ENCODE data around the gene TMEM131. TPM values are rescaled to one million over a fixed set of nuclear protein-coding genes. Genes with fewer than 3 reads are reported as not detected.
"Not testable (repeated sequence)": the region's sequence is repeated elsewhere in the genome, so short reads cannot be mapped to it uniquely, and the experiment has no call there.

TMEM131 gene
- total RNA-seq, 1 experiment from 2014 or later: 32.4 TPM

- DNase-seq (ENCODE audit: low read depth): no peak
Observed at GRCh38 chr2:97913846-97914245, 81.9 kb downstream of the TMEM131 start.

GRCh38 chr2:97911922-97912575, 83.7 kb downstream of the TMEM131 start:
- no peak for DNase-seq (ENCODE audit: low read depth)

- DNase-seq (ENCODE audit: low read depth): peak; percentile 62
Observed at GRCh38 chr2:97911206-97911921, 84.4 kb downstream of the TMEM131 start.

GRCh38 chr2:97910403-97911205, 85.1 kb downstream of the TMEM131 start:
- DNase-seq (ENCODE audit: low read depth): peak; percentile 72

GRCh38 chr2:97908208-97908676, 87.5 kb downstream of the TMEM131 start:
- DNase-seq (ENCODE audit: low read depth): no peak

GRCh38 chr2:97907369-97908100, 88.2 kb downstream of the TMEM131 start:
- no peak for DNase-seq (ENCODE audit: low read depth)

GRCh38 chr2:97906307-97906706, 89.4 kb downstream of the TMEM131 start:
- peak; percentile 71 for DNase-seq (ENCODE audit: low read depth)

- no peak for DNase-seq (ENCODE audit: low read depth)
Observed at GRCh38 chr2:97905294-97905693, 90.5 kb downstream of the TMEM131 start.

- DNase-seq (ENCODE audit: low read depth): no peak
Observed at GRCh38 chr2:97901862-97902261, 93.9 kb downstream of the TMEM131 start.

- DNase-seq (ENCODE audit: low read depth): no peak
Observed at GRCh38 chr2:97900806-97901205, 94.9 kb downstream of the TMEM131 start.

GRCh38 chr2:97893042-97893441, 102.7 kb downstream of the TMEM131 start:
- not testable (repeated sequence) for DNase-seq (ENCODE audit: low read depth)

- no peak for DNase-seq (ENCODE audit: low read depth)
Observed at GRCh38 chr2:97891611-97892010, 104.1 kb downstream of the TMEM131 start.

- DNase-seq (ENCODE audit: low read depth): no peak
Observed at GRCh38 chr2:97889156-97889555, 106.6 kb downstream of the TMEM131 start.

GRCh38 chr2:97885841-97886240, 109.9 kb downstream of the TMEM131 start:
- DNase-seq (ENCODE audit: low read depth): no peak

GRCh38 chr2:97880334-97880733, 115.4 kb downstream of the TMEM131 start:
- DNase-seq (ENCODE audit: low read depth): no peak

- no peak for DNase-seq (ENCODE audit: low read depth)
Observed at GRCh38 chr2:97878865-97879264, 116.9 kb downstream of the TMEM131 start.

- not testable (repeated sequence) for DNase-seq (ENCODE audit: low read depth)
Observed at GRCh38 chr2:97878317-97878716, 117.4 kb downstream of the TMEM131 start.

- DNase-seq (ENCODE audit: low read depth): peak; percentile 95
Observed at GRCh38 chr2:97871096-97871780, 124.5 kb downstream of the TMEM131 start.

GRCh38 chr2:97870396-97870843, 125.3 kb downstream of the TMEM131 start:
- peak; percentile 99 for DNase-seq (ENCODE audit: low read depth)

GRCh38 chr2:97869722-97870346, 125.9 kb downstream of the TMEM131 start:
- no peak for DNase-seq (ENCODE audit: low read depth)

All from RPMI7951 (cell line).